IPS-15b (cell line): ENCODE measurements around the gene MXRA8.

Experiments
- H3K27me3 ChIP-seq: one replicate; pipeline ENCODE4 v1.6.1; 2013; ENCODE audit warnings: low read length; ENCODE audit not compliant: control insufficient read depth, insufficient read depth
- H3K36me3 ChIP-seq: one replicate; pipeline ENCODE4 v1.6.1; 2013; ENCODE audit warnings: low read length; ENCODE audit not compliant: control insufficient read depth, insufficient read depth
- H3K4me1 ChIP-seq: one replicate; pipeline ENCODE4 v1.6.1; 2013; ENCODE audit warnings: mild to moderate bottlenecking, low read length; ENCODE audit not compliant: control insufficient read depth, insufficient read depth
- H3K4me3 ChIP-seq: one replicate; pipeline ENCODE4 v1.5.1; 2013; ENCODE audit warnings: low read depth, low read length
- H3K9ac ChIP-seq: one replicate; pipeline ENCODE4 v1.6.1; 2013; ENCODE audit warnings: low read depth, mild to moderate bottlenecking, low read length
- H3K9me3 ChIP-seq: one replicate; pipeline ENCODE4 v1.6.1; 2013; ENCODE audit warnings: mild to moderate bottlenecking, low read length; ENCODE audit not compliant: control insufficient read depth, insufficient read depth

Gene MXRA8

DNA sequence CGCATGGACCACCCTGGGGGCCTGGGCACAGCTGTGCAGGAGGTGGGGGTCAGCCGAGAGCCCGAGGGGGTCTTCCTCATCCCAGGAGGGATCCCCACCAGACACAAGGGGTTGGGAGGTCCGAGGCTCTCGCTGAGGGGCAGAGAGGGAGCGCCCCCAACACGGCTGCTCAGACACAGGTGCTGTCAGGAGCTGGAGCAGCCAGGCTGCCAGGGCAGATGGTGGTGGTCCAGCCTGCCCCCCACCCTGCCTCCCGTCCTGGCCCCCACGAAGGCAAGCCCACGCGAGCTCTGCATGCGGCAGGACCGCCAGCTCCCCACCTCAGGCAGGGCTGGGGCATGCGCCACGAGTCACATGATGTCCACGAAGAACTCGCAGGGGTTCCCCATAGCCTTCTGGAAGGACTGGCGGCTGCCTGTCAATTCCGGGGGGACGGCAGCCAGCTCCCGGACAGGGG, 22.5 kb downstream of the MXRA8 start:
- H3K9ac ChIP-seq, result no peak overlapping the region
- no peaks in the 10 kb centered on the region for H3K4me1 ChIP-seq
- H3K9me3 ChIP-seq, result no peaks in the 10 kb centered on the region
- H3K36me3 ChIP-seq, result peaks cover 28% of the 10 kb centered on the region
- no peak overlapping the region for H3K4me3 ChIP-seq
- no peaks in the 10 kb centered on the region for H3K27me3 ChIP-seq

DNA sequence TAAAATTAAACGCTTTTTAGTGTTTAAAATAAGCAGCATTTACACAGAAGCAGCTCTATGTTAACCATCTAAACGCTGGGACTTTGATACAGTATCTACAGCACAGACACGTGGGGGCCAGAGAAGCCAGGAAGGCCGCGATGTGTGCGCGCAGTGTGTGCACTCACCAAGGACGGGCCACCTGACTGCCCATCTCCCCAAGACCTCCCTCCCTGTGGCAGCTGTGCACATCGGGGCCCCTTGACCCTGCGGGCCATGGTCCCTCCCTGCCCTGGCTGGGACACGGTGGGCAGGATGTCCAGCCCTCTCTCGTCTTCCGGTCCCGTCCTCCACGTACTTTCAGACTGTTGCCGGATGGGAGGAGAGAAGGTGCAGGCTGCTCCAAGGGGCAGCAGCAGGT, 23.1 kb downstream of the MXRA8 start:
- Histone ChIP-seq H3K4me3 (no peak overlapping the region), H3K27me3 (no peaks in the 10 kb centered on the region), H3K9me3 (no peaks in the 10 kb centered on the region), H3K36me3 (peaks cover 24% of the 10 kb centered on the region), H3K4me1 (no peaks in the 10 kb centered on the region), H3K9ac (no peak overlapping the region)

- no peak overlapping the region for H3K9ac ChIP-seq
- peaks cover 24% of the 10 kb centered on the region for H3K36me3 ChIP-seq
- H3K9me3 ChIP-seq, result no peaks in the 10 kb centered on the region
- H3K4me3 ChIP-seq, result no peak overlapping the region
- H3K4me1 ChIP-seq, result no peaks in the 10 kb centered on the region
- H3K27me3 ChIP-seq, result no peaks in the 10 kb centered on the region
Measured at GRCh38 chr1:1334835-1335234, 23.5 kb downstream of the MXRA8 start.

DNA sequence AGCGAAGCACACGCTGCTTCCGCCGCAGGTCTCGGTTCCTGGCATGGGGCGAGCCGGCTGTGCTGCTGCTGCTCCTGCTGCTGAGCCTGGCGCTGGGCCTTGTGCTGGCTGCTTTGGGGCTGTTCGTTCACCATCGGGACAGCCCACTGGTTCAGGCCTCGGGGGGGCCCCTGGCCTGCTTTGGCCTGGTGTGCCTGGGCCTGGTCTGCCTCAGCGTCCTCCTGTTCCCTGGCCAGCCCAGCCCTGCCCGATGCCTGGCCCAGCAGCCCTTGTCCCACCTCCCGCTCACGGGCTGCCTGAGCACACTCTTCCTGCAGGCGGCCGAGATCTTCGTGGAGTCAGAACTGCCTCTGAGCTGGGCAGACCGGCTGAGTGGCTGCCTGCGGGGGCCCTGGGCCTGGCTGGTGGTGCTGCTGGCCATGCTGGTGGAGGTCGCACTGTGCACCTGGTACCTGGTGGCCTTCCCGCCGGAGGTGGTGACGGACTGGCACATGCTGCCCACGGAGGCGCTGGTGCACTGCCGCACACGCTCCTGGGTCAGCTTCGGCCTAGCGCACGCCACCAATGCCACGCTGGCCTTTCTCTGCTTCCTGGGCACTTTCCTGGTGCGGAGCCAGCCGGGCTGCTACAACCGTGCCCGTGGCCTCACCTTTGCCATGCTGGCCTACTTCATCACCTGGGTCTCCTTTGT, 24.7 kb downstream of the MXRA8 start:
- Histone ChIP-seq H3K27me3 (no peaks in the 10 kb centered on the region), H3K9me3 (no peaks in the 10 kb centered on the region), H3K36me3 (peaks cover 19% of the 10 kb centered on the region), H3K4me1 (no peaks in the 10 kb centered on the region), H3K4me3 (no peak overlapping the region), H3K9ac (no peak overlapping the region)

GRCh38 chr1:1332774-1333480, 25.4 kb downstream of the MXRA8 start:
- Histone ChIP-seq H3K9me3 (no peaks in the 10 kb centered on the region), H3K27me3 (no peaks in the 10 kb centered on the region), H3K36me3 (peaks cover 13% of the 10 kb centered on the region), H3K4me1 (no peaks in the 10 kb centered on the region), H3K9ac (no peak overlapping the region), H3K4me3 (no peak overlapping the region)

- Histone ChIP-seq H3K4me1 (no peaks in the 10 kb centered on the region), H3K9ac (no peak overlapping the region), H3K27me3 (no peaks in the 10 kb centered on the region), H3K4me3 (no peak overlapping the region), H3K9me3 (no peaks in the 10 kb centered on the region), H3K36me3 (peaks cover 9% of the 10 kb centered on the region)
Measured at GRCh38 chr1:1332031-1332755, 26.2 kb downstream of the MXRA8 start.

GRCh38 chr1:1331068-1331965, 27.0 kb downstream of the MXRA8 start, which contains the start of gene TAS1R3:
Gene TAS1R3, plus strand, starts transcription at chr1:1331280. Its CDS starts 66 bp downstream, at chr1:1331346.
- Histone ChIP-seq H3K9ac (no peak within 1 kb of the TSS), H3K4me3 (no peak within 1 kb of the TSS), H3K27me3 (no peaks in the 10 kb centered on the region), H3K4me1 (no peaks in the 10 kb centered on the region), H3K9me3 (no peaks in the 10 kb centered on the region), H3K36me3 (peaks cover 7% of the 10 kb centered on the region)

DNA sequence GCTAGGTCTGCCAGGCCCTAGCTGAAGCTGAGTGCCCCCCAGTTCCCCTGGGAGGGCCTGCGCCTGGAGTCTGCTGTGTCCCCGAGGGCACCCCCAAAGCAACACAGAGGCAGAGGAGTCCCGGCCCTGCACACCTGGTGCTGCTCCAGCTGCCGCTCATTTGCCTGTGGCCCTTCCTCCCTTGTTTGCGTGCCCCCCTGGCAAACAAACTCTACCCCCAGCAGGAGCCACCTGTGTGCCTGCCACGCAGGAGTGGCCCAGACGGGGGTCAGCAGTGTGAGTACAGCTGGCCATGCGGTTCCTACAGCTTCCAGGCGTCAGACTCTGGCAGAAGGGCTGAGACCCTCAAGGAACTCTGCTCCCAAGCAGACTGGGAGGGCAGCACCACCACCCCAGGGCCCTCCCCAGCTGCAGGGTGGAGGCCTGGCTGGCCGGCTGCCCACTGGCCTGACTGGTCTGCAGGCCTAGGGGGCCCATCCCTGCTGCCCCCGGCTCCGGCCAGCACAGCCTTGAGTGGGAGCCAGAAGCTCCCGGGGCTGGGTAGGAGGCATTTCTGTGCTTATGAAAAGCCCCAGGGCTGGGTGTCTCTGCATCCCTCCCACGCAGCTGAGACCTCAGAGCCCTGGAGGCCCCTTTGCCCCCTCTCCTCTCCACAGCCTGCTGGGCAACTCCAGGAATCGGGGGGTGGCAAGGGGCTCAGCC, 27.8 kb downstream of the MXRA8 start:
- no peak overlapping the region for H3K9ac ChIP-seq

DNA sequence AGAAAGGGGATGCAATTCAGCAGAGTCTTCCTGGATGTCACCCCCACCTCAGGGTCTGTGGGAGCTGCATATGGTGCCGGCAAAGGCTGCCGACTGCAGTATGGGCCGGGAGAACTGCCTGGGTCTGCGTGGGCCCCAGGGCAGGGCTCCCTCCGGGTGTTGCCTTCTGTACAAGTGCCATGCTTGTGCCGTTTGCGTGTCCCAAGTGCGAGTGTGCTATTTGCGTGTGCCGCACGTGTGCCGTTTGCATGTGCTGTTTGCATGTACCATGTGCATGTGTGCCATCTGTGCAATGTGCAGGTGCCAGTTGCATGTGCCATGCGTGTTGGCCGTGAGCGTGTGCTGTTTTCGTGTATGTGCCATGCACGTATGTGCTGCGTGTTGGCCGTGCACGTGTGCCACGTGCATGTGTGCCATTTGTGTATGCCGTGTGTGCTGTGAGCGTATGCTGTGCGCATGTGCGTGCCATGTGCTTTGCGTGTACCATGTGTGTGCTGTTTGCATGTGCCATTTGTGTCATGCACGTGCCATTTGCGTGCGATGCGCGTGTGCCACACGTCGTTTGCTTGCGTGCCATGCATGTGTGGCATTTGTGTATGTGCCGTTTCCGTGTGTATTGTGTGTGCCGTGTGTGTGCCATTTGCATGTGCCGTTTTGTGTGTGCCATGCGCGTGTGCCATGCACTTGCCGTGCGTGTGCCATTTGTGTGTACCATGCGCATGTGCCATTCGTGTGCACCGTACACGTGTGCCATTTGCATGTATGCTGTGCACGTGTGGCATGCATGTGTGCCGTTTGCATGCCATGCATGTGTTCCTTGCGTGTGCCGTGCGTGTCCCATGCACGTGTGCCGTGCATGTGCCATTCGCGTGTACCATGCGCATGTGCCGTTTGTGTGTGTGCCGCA, 28.8 kb downstream of the MXRA8 start:
- H3K27me3 ChIP-seq, result no peaks in the 10 kb centered on the region
- no peaks in the 10 kb centered on the region for H3K9me3 ChIP-seq
- H3K9ac ChIP-seq, result no peak overlapping the region
- no peak overlapping the region for H3K4me3 ChIP-seq
- H3K36me3 ChIP-seq, result peaks cover 7% of the 10 kb centered on the region
- H3K4me1 ChIP-seq, result peaks cover 3% of the 10 kb centered on the region

More for the DNA sequence above, 27.8 kb downstream of the MXRA8 start:
- Histone ChIP-seq H3K4me1 (peaks cover 2% of the 10 kb centered on the region), H3K27me3 (no peaks in the 10 kb centered on the region), H3K9me3 (no peaks in the 10 kb centered on the region), H3K36me3 (peaks cover 7% of the 10 kb centered on the region), H3K4me3 (no peak overlapping the region)

GRCh38 chr1:1328254-1328653, 30.1 kb downstream of the MXRA8 start:
- Histone ChIP-seq H3K4me3 (no peak overlapping the region), H3K4me1 (peaks cover 3% of the 10 kb centered on the region), H3K36me3 (peaks cover 7% of the 10 kb centered on the region), H3K9me3 (no peaks in the 10 kb centered on the region), H3K27me3 (no peaks in the 10 kb centered on the region), H3K9ac (no peak overlapping the region)
